IPS-NIHi7 (cell line): Measurements from ENCODE around the gene AGBL4.

Experiments
- DNase-seq: peaks from one replicate; pipeline ENCODE4 v3.0.0; 2012; ENCODE audit warnings: mixed read lengths; ENCODE audit errors: extremely low spot score

AGBL4 gene

DNA sequence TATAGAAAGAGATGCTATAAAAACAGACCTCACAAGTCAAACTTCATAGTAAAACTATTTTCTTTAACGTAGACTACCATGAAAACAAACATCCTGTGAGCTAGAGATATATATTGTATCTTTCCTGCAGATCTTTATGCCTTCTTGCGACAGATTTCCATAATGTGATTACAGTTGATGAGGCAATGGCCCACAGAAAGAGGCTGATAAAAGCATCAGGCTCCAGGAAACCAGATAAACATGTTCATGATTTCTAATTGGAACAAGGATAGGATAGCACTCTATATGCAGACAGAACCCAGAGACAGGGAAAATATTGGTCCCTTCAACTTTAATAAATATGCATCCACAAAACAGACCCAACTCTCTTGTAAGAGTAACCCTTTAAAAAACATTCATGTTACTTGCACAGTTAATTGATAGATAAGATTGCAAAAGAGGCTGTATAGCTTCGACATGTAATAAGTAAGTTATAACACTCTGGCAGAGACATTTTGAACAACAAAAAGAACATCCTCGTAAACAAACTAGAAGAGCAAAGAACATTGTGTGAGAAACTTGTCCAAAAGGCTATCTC lies 329.4 kb downstream of the AGBL4 start:
- no peak for DNase-seq

DNA sequence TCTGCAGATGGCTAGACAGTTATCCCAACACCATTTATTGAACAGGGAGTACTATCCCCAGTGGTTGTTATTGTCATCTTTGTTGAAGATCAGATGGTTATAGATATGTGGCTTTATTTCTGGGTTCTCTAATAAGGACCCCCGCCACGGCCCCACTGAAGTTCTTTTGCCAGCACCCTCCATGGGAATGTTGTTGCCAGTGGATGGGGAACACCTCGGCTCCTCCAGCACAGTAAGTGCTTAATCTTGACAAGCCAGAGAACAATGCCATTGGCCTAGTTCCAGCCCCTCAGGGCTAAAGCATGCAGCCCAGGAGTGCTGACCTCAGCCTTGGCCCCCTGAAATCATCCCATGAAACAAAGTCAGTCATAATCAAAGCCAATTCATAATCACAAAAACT lies 337.6 kb downstream of the AGBL4 start:
- DNase-seq: no peak

DNA sequence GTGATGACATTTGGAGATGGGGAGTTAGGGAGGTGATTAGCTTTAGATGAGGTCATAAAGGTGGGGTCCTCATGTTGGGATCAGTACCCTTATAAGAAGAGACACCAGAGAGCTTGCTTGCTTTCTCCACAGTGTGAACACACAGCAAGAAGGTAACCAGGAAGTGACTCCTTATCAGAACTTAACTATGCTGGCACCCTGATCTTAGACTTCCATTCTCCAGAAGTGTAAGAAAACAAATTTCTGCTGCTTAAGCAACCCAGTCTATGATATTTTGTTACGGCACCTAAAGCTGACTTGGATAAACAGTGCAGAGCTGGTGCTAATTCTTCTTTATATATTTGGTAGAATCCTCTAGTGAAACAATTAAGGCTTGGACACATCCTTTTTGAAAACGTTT lies 346.0 kb downstream of the AGBL4 start:
- no peak for DNase-seq

DNA sequence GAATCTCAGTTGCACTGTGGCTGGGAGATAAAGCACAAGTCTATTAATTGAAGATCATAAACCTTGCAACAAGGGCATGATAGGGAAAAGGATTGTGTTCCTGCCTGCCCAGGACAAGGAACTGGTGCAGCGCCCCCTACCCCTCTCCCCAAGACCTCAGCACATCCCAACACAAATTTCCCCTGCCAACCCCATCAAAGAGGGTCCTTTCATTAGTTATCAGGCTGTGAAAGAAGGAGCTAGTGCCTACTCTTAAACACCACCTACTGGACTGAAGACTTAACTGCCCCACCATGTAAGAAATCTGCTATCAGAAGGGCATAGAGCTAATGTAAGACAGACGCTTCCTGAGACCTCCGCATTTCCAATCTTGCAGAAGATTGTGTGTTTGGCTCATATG lies 372.6 kb downstream of the AGBL4 start:
- DNase-seq: no peak

DNA sequence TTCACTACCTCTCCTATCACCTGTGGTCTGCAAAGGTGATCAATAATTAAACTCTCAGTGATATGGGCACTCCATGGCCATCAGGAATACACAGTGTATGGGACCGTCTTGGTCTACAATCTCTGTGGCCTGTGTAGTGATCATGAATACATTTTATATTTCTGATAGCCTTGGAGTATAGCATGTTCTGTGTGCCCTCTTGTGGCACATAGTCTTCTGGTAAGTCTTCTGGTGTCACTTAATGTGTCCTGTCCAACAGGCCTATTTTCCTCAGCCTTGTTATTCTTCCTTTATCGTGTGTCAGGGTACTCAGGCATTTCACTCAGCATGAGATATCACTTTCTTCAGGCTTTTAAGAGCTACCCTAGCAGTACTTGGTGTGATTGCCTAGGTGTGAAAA lies 393.6 kb downstream of the AGBL4 start:
- no peak for DNase-seq

DNA sequence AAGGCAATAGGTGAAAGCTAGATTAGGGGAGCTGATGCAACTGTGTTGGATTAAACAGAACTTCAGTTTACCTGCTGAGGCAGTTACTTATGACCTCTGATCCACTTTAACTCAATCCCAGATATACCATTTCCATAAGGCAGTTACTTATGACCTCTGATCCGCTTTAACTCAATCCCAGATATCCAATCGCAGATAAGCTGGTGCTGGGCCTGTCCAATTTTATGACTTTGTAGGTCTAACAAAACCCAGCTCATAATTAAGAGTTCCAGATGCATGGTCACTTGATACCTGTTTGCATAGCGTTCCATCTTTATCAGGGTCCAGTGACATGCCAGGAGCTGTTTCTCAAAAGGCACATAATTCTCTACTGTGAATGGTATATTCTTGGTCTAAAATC lies 396.0 kb downstream of the AGBL4 start:
- no peak for DNase-seq

DNA sequence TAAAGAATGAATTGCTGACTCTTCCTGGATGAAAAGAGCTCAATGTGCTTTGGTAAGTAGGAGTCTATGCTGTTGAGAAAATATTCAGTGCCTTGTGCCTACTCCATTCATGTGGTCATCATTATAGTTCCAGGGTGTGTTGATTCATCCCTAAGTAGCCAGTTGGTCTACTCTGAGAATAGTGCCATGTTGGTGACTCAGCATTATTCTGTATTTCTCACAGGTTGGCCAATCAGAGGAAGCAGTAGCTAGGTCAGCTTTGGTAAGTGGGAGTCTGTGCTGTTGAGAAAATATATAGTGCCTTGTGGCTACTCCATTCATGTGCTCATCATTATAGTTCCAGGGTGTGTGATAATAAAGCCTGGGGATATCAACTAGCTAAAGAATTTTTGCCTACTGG lies 397.3 kb downstream of the AGBL4 start:
- no peak for DNase-seq

DNA sequence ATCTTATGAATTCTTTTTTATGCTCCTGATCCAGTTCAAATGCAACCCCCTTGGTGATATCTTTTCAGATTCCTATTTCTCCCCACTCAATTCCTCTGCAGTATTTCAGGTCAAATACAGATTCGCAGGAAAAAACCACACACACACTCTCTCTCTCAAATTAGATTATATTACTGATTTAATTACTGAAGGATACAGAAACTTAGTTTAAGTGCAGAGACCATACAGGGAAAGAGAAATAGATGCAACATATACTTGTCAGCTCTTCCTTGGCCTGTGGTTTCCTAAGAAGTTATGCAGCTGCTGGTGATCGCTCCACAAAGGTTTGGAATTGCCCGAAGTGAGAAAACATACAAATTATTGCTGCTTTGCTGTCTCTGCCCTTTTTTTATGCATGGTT lies 400.9 kb downstream of the AGBL4 start:
- no peak for DNase-seq

DNA sequence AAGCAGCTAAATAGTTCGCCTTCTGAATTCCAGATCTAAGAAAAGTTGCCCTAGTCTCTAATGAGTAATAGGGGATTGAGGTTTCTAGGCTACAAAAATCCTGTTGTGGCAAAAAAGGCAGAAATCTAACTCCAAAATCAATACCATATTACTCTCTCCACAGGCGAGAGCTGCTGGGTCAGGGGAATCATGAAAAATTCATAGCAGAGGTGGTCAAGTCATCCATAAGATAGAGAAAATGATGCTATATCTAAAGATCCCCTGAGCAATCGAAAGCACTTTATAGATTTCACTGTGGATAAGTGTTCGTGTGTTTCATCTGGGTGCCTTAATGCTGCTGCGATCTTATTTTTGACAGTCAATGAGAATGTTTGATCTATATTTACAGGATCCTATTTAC lies 417.7 kb downstream of the AGBL4 start:
- DNase-seq: no peak

DNA sequence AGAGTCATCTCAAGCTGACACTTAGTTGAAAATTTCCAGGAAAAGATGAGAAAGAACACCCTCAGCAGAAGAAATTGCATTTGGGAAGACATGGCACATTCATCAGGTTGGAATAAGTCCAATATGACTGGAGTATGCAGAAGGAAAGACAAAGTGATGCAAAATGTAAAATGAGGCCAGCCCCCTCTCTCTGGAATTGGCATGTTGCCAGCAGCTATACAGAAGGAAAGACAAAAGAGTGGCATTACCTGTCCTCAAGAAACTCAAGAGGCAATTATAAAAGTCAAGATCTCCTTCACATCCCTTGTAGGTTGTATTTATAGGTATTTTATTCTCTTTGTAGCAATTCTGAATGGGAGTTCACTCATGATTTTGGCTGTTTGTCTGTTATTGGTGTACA lies 426.3 kb downstream of the AGBL4 start:
- DNase-seq: no peak

DNA sequence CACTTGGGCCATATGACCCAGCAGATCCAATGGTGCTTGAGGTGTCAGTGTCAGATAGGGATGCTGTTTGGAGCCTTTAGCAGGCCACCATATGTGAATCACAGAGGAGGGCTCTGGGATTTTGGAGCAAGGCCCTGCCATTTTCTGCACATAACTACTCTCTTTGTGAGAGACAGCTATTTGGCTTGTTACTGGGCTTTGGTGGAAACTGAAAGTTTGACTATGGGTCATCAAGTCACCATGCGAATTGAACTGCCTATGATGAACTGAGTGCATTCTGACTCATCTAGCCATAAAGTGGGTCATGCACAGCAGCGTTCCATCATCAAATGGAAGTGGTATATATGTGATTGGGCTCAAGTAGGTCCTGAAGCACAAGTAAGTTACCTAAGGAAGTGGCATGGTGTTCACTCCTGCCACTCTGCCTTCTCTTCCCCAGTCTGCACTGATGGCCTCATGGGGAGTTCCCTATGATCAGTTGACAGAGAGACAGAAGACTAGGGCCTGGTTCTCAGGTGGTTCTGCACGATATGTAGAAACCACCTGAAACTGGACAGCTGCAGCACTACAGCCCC lies 447.3 kb downstream of the AGBL4 start:
- no peak for DNase-seq

DNA sequence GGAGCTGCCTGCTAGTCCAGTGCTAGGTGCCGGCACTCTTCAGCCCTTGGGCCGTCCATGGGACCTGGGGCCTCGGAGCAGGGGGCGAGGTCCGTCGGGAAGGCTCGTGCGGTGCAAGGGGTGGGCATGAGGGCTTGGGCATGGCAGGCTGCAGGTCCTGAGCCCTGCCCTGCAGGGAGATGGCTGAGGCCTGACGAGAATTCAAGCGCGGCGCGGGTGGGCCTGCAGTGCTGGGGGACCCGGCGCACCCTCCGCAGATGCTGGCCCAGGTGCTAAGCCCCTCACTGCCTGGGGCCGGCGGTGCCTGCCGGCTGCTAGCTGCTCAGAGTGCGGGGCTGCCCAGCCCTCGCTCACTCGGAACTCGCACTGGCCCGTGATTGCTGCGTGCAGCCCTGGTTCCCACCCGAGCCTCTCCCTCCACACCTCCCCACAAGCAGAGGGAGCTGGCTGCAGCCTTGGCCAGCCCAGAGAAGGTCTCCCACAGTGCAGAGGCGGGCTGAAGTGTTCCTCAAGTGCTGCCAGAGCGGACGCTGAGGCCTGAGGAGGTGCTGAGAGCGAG lies 467.0 kb downstream of the AGBL4 start:
- no peak for DNase-seq

DNA sequence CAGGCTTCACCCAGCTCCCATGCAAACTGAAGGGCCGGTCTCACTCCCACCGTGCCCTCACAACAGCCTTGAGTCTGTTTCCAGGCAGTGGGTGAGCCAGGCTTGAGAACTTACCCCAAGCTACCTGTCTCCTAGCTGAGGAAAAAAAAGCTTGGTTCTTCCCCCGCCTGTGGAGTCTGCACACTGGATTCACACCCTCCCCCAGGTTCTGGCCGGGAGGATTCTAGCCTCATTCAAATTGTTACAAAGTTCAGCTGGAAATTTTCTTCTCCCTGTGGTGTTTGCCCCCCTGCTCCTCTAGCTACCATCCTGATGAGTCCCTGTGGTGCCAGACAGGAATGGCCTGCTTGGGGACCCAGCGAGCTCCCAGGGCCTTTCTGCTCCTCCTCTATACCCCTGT lies 471.7 kb downstream of the AGBL4 start:
- DNase-seq: no peak

DNA sequence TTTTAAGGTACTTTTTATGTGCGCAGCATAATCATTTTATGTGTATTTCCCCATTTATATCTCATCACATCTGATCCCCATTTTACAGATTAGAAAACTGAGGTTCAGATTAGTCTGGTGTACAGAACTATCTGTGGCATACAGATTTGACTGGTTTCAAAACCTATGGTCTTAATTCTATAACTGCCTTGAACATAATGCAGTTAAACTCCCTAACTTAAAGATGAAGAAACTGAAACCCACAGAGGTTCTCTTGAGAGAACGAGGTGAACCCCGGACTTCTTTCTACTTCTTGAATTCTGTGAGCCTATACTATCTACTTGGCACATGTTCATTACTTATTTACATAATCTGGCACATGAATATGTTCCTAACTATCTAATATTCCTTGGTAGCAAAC lies 479.1 kb downstream of the AGBL4 start:
- no peak for DNase-seq

DNA sequence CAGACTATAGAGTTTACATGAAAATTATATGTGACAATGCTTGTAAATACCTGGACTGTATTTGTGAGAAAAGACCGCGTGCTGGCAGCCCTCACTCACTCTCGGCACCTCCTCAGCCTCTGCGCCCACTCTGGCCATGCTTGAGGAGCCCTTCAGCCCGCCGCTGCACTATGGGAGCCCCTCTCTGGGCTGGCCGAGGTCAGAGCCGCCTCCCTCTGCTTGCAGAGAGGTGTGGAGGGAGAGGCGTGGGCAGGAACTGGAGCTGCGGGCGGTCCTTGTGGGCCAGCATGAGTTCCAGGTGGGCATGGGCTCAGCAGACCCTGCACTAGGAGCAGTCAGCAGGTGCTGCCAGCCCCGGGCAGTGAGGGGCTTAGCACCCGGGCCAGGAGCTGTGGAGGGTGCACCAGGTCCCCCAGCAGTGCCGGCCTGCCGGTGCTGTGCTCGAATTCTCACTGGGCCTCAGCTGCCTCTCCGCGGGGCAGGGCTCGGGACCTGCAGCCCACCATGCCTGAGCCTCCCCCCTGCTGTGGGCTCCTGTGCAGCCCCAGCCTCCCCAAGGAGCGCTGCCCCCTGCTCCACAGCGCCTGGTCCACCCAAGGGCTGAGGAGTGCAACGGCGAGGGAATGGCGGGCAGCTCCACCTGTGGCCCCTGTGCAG lies 482.5 kb downstream of the AGBL4 start:
- no peak for DNase-seq

DNA sequence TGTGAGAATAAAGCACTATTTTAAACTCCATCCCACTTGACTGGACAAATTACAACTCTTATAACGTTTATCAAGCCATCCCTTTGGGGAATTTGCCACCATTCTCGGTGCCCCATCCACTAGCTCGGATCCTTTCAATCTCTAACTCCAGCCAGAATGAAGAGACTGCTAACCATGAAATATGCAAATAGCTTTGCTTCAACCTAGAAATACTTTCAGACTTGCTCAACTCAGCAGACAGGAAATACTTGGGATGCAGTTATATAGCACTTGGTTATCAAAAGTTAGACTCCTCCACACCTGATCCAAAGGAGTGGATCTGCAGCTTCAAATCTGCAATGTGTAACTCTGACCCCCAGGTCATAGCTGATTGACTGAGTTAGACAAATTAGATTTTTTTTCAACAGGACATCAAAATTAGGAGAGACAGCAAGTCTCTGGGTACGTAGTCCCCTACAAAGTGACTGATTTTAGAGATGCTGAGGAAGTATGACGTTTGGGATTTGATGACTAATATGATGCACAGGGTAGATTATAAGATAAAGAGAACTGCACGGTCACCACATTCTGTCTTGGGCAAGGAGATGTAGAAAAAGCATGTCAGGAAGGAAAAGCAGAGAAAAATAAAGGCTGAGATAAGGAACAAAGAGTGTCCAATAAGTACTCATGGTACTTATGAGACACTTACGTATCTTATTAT lies 496.0 kb downstream of the AGBL4 start:
- no peak for DNase-seq

DNA sequence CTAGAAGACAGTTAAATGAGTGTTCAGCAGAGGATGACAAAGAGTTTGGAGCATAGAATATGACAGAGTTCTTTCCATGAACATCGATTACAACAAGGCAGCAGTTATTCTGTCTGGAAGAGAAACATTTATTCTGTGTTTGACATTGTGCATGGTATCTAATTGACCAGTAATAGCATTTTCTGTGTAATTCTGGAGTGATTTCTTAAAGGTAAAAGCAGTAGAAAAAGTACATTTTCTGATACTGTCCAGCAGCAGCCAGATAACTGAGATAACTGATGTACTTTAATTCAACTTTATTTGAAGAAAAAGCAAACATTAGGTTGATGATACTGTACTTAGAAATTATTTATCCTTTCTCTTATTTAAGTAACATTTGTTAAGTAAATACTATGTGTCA lies 497.1 kb downstream of the AGBL4 start:
- no peak for DNase-seq

DNA sequence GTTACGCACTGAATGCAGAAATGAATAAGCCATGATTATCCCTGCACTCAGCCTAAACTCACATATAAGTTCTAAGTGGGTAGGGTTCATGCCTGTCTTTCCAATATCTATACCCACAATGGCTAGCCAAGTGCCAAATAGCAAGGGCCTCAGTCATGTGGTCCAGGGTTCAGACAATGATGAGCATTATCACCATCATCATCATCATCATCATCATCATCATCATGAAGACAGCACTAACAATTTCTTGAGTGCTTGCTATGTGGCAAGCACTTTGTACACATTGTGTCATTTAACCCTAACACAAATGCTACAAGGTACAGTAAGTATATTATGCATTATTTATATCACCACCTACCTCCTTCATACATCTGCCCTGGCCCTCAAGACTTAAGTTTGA lies 500.0 kb downstream of the AGBL4 start:
- no peak for DNase-seq

DNA sequence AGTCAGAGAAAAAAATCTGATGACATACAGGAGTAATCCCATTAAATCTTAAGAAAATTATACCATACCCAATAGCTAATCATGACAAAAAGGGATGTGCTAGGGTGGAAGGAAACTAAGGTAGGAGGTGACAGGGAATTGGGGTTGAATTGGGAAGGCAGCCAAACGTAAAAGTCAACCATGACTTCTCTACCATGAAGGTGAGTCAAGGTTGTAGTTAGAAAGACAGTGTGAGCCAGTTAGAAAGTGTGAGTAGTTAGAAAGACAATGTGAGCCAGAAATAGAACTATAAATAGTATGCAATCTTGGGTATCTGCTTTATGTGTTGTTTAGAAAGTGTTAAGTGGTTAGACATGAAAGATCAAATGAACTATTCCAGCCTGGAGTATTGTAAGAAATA lies 556.8 kb downstream of the AGBL4 start:
- DNase-seq: no peak

DNA sequence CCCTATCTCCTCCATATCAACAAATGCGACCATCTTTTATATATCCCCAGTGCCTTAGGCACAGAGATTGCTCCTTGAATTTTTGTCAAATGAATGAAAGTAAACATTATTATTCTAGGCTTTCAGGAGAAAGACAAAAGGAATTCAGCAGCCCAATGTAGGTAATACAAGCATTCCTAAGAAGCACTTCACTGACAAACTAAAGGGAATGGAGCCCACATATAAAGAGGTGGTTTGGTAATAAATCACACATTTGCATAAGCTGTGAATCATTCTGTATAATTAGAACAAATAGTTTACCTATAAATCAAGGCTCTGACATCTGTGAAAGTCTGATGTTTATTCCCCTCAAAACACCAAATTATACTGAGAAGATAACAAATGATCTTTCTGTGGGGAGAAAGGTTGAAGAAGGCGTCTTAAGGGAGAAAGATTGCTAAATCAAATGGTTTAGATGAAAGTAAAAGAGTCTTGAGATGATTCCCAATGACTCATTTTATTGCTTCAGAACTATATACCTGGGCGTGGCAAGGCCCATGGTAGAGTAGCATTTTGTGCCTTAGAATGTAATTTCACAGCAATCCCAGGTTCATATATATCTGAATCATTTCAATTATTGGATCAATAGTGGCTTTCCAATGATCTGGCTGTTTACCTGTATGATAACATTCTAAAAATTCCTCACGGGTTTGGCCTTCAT lies 558.1 kb downstream of the AGBL4 start:
- DNase-seq: no peak

DNA sequence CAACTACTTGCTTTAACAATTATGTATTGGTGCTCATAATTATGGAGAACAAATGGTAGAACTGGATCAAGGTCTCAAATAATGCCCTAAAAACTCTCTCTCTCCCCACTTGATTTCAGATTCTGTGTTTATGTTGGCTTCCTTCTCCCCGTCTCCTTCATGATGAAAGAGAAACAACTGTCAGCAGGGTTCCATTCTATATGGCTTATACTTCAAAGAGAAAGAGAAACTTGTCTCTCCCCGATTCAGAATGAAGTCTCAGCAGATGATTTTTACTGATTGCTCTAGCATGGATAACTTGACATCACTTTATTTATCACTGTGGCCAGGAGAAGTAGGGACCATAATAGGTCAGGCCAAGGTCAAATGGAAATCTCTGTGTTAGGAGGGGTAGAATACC lies 575.6 kb downstream of the AGBL4 start:
- DNase-seq: no peak

DNA sequence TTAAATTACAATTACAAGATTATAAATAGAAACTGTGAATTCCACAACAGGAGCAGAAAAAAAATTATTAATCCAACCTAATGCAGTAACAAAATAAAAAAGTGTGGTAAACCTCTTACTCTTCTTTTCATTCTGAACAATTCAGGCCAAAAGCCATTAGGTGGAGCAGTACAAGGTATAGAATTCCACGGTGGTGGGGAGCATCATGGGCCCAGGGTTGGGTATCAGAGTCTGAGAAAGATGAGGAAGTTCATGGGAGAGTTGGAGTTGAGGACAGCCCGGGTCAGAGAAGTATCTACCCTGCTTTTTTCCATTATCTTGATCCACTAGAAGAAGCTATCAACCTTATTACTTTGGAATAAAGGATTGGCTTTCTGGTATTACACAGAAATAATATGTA lies 586.9 kb downstream of the AGBL4 start:
- DNase-seq: no peak
